NCI-H1930 (cell line): ENCODE results near the gene MUC5AC.

ENCODE experiments used
- DNase-seq, 2 experiments: peaks; one replicate each; lab custom pipeline; 2025; lab: John Stamatoyannopoulos, UW

The MUC5AC gene

GRCh38 chr11:1121813-1122663 lies 35.7 kb upstream of the MUC5AC start:
- DNase-seq = no peak

GRCh38 chr11:1122664-1123002 lies 35.1 kb upstream of the MUC5AC start:
- no peak for DNase-seq

GRCh38 chr11:1123970-1124369 lies 33.8 kb upstream of the MUC5AC start:
- DNase-seq = no peak

GRCh38 chr11:1125803-1126202 lies 31.9 kb upstream of the MUC5AC start:
- no peak for DNase-seq

GRCh38 chr11:1126491-1126926 lies 31.2 kb upstream of the MUC5AC start:
- DNase-seq = no peak

- DNase-seq = no peak
These were observed 30.7 kb upstream of the MUC5AC start for GRCh38 chr11:1126935-1127663.

GRCh38 chr11:1127664-1128162 lies 30.0 kb upstream of the MUC5AC start:
- DNase-seq = no peak

GRCh38 chr11:1128311-1129142 lies 29.2 kb upstream of the MUC5AC start:
- no peak for DNase-seq

GRCh38 chr11:1129143-1129610 lies 28.6 kb upstream of the MUC5AC start:
- no peak for DNase-seq

- no peak for DNase-seq
These were observed 28.1 kb upstream of the MUC5AC start for GRCh38 chr11:1129611-1130160.

GRCh38 chr11:1130276-1131032 lies 27.3 kb upstream of the MUC5AC start:
- no peak for DNase-seq

GRCh38 chr11:1131033-1131911 lies 26.5 kb upstream of the MUC5AC start:
- no peak for DNase-seq

GRCh38 chr11:1134848-1135445 lies 22.8 kb upstream of the MUC5AC start:
- DNase-seq = no peak

- DNase-seq = no peak
These were observed 19.7 kb upstream of the MUC5AC start for GRCh38 chr11:1138097-1138496.

- DNase-seq = no peak
These were observed 18.2 kb upstream of the MUC5AC start for GRCh38 chr11:1139441-1140083.

GRCh38 chr11:1140642-1141490 lies 16.9 kb upstream of the MUC5AC start:
- DNase-seq = no peak

GRCh38 chr11:1146365-1146764 lies 11.4 kb upstream of the MUC5AC start:
- DNase-seq = no peak

GRCh38 chr11:1147792-1148191 lies 10.0 kb upstream of the MUC5AC start:
- no peak for DNase-seq
